HUES64 (cell line): ENCODE measurements around the gene TTC1.
A peak's percentile ranks its signal among the peaks of the same experiment; 100 is the strongest.
"Not testable (repeated sequence)": the region's sequence is repeated elsewhere in the genome, so short reads cannot be mapped to it uniquely, and the experiment has no call there.

Experiments used
- H3K27ac ChIP-seq: 2 replicates; pipeline ENCODE4 v1.7.0; 2013; ENCODE audit warnings: low read depth, low read length, inconsistent platforms
- H3K27me3 ChIP-seq: 2 replicates; pipeline ENCODE4 v1.6.1; 2013; ENCODE audit warnings: mild to moderate bottlenecking, low read length; ENCODE audit not compliant: insufficient read depth
- H3K36me3 ChIP-seq: 2 replicates; pipeline ENCODE4 v1.6.1; 2013; ENCODE audit warnings: mild to moderate bottlenecking, low read length; ENCODE audit not compliant: insufficient read depth
- H3K4me1 ChIP-seq: 2 replicates; pipeline ENCODE4 v1.6.1; 2013; ENCODE audit warnings: mild to moderate bottlenecking, low read length, moderate library complexity; ENCODE audit not compliant: insufficient read depth
- H3K4me3 ChIP-seq: 2 replicates; pipeline ENCODE4 v1.5.1; 2013; ENCODE audit warnings: mild to moderate bottlenecking, low read length, moderate library complexity
- H3K9ac ChIP-seq: 2 replicates; pipeline ENCODE4 v1.6.1; 2013; ENCODE audit warnings: mild to moderate bottlenecking, low read depth, low read length
- H3K9me3 ChIP-seq: 2 replicates; pipeline ENCODE4 v1.6.1; 2013; ENCODE audit warnings: low read depth, low read length; ENCODE audit not compliant: insufficient read depth
- WGBS: fragments of 150-250, 120-280 bp; methylation state at CpG from one replicate; pipeline ENCODE4 v1.1.7; 2013; ENCODE audit warnings: missing lambda C conversion rate; 5-methylcytosine and 5-hydroxymethylcytosine counted together

Gene TTC1

DNA sequence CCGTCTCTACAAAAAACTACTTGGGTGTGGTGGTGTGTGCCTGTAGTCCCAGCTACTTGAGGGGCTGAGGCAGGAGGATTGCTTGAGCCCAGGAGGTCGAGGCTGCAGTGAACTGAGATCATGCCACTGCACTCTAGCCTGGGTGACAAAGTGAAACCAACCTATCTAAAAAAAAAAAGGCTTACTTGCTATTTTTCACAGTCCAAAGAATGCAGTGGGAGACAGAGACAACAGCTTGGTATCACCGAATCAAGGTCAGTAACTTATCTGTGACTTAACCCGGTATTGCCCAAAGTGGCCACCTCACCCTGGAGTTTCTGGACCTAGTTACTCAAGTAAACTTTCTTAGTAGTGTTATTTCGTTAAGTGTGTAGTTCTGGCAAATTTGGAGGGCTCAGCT lies 60.2 kb downstream of the TTC1 start:
- not testable (repeated sequence) for H3K27ac ChIP-seq

DNA sequence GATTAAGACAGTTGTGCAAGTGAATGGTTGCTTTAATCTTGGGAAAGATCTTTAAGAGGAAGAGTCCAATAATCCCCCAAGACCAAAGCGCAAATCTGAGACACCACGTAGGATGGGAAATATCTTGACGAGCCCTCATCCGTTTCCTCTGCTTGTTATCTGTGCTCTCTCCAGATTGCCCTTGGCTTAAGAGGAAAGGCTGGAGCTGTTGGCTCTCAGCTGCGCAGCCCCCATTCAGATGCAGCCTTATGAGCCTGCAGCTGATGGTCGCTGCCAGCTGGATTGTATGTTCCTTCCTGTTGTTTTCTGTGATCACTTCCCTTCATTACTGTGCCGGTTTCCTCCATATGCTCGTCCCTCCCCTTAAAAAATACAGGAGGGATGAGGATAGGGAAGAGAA lies 62.6 kb downstream of the TTC1 start:
- H3K9me3 ChIP-seq: no peaks in the 10 kb centered on the region
- H3K27me3 ChIP-seq: no peaks in the 10 kb centered on the region
- peaks cover 6% of the 10 kb centered on the region; the same call in 1 of the 2 replicates for H3K36me3 ChIP-seq
- peaks cover 5% of the 10 kb centered on the region; the same call in 1 of the 2 replicates for H3K4me1 ChIP-seq
- H3K4me3 ChIP-seq: no peak overlapping the region
- H3K9ac ChIP-seq: no peak overlapping the region
- no peak overlapping the region for H3K27ac ChIP-seq
- 90% methylated on average over 7 of the region's 8 CpGs for WGBS

More for the DNA sequence above, 60.2 kb downstream of the TTC1 start:
- H3K9ac ChIP-seq, H3K4me1 ChIP-seq, H3K27me3 ChIP-seq, H3K4me3 ChIP-seq, H3K9me3 ChIP-seq: not testable (repeated sequence)
- 91% methylated on average over 5 of the region's 5 CpGs for WGBS
- peaks cover 17% of the 10 kb centered on the region for H3K36me3 ChIP-seq

DNA sequence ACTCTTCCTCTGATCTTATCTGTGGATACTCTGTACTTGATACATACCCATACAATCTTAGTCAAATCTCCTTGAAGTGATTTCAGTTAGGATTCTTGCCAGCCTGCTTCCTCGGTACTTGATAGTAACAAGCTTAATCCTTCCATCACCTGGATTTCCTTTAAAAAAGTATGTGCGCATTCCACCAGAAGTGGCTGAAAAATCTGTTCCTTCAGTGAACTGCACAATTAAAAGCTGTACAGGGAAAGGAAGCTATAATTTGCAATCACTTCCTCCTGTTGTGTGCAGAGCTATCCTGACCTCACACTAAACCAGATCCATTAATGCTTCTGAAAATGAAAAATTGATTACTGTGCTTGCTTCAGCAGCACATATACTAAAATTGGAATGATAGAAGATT lies 63.0 kb downstream of the TTC1 start:
- 94% methylated on average over 2 of the region's 2 CpGs for WGBS
- Histone ChIP-seq H3K36me3 (peaks cover 10% of the 10 kb centered on the region; the same call in 1 of the 2 replicates), H3K27me3 (no peaks in the 10 kb centered on the region), H3K4me1 (peaks cover 5% of the 10 kb centered on the region; the same call in 1 of the 2 replicates), H3K4me3 (no peak overlapping the region), H3K27ac (no peak overlapping the region), H3K9ac (no peak overlapping the region), H3K9me3 (no peaks in the 10 kb centered on the region)

DNA sequence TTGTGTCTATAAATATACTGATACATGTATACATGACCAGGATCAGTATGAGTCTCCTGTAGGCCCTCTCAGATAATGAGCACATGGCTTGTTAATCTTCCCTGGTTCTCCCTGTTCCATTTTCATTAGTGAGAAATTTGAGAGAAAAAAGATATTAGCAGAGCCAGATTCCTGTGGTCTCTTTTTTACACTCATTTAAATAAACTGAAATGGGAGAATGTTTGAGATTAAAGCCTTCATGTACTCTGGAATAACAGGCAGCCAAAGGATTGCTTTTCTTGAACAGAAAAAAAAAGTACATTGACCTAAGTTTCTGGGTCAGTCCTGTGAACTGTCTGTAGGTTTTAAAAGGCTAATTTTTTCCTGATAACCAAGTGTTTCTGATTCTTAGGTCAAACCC lies 66.1 kb downstream of the TTC1 start:
- H3K27me3 ChIP-seq: no peaks in the 10 kb centered on the region
- no peak overlapping the region for H3K9ac ChIP-seq
- no peak overlapping the region for H3K4me3 ChIP-seq
- H3K9me3 ChIP-seq: no peaks in the 10 kb centered on the region
- peaks cover 32% of the 10 kb centered on the region for H3K36me3 ChIP-seq
- no peaks in the 10 kb centered on the region for H3K4me1 ChIP-seq
- H3K27ac ChIP-seq: no peak overlapping the region

DNA sequence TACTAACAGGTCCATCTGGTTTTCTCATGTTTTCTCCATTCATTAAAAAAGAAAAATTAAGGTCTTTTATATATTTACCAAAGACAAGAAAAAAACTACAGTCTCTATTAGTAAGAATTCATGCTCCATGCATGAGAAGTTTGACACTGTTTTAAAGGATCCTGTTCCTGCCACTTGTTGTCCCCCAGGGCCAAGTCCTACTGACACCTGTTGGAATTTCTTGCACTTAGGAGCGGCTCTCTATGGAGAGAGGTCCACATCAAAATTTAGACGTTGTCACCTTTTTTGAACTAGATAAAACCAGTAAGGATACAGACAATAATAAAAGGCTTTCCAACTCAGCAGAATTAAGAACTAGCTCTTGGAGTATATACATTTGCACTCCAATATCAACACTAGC lies 68.1 kb downstream of the TTC1 start:
- Histone ChIP-seq H3K4me3 (no peak overlapping the region), H3K27me3 (no peaks in the 10 kb centered on the region), H3K9me3 (no peaks in the 10 kb centered on the region), H3K4me1 (peaks cover 2% of the 10 kb centered on the region; the same call in 1 of the 2 replicates), H3K36me3 (peaks cover 32% of the 10 kb centered on the region), H3K27ac (no peak overlapping the region), H3K9ac (no peak overlapping the region)
- WGBS: 94% methylated on average over 2 of the region's 2 CpGs

DNA sequence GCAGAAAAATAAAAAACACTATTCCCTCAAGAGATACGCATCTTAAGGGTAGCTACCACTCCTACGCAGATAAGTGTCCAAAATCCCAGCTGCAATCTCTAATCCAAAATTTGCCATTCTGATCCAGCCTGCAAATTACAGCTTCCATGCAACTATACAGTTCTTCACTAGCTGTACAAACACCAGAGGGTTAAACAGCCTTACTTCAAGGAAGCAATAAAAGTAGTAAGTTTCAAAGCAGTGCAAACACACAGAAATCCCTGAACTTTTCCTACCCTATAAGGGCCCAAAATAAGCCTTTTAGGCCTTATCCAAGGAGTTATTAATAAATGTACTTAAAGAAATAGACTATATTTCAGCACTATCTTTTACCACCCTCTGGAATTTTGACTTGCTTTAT lies 70.8 kb downstream of the TTC1 start:
- peaks cover 32% of the 10 kb centered on the region for H3K36me3 ChIP-seq
- H3K4me1 ChIP-seq: peaks cover 20% of the 10 kb centered on the region
- H3K9me3 ChIP-seq: no peaks in the 10 kb centered on the region
- H3K27ac ChIP-seq: no peak overlapping the region
- no peak overlapping the region for H3K4me3 ChIP-seq
- no peaks in the 10 kb centered on the region for H3K27me3 ChIP-seq
- no peak overlapping the region for H3K9ac ChIP-seq
- WGBS: 97% methylated on average over 2 of the region's 2 CpGs

DNA sequence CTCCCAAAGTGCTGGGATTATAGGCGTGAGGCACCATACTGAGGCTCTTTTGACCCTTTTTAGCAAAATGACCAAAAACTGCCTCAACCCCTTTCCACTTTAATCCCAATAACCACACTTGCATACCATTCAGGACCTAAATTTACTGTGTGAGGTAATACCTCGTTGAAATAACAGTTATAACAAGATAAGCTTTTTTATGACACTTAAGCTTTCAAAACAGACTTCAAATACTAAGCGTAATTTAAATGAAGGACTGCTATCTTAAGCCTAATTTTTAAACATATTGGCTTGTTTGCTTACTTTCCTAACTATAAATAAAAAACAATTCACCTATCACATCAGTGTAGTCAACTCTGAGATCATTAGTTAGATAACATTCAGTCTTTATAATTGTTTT lies 72.6 kb downstream of the TTC1 start:
- Histone ChIP-seq H3K36me3 (peaks cover 26% of the 10 kb centered on the region), H3K4me1 (peaks cover 20% of the 10 kb centered on the region), H3K4me3 (no peak overlapping the region), H3K27ac (peak overlapping the region; percentile 33; the same call in 1 of the 2 replicates), H3K27me3 (no peaks in the 10 kb centered on the region), H3K9me3 (no peaks in the 10 kb centered on the region), H3K9ac (no peak overlapping the region)
- 94% methylated on average over 3 of the region's 3 CpGs for WGBS

DNA sequence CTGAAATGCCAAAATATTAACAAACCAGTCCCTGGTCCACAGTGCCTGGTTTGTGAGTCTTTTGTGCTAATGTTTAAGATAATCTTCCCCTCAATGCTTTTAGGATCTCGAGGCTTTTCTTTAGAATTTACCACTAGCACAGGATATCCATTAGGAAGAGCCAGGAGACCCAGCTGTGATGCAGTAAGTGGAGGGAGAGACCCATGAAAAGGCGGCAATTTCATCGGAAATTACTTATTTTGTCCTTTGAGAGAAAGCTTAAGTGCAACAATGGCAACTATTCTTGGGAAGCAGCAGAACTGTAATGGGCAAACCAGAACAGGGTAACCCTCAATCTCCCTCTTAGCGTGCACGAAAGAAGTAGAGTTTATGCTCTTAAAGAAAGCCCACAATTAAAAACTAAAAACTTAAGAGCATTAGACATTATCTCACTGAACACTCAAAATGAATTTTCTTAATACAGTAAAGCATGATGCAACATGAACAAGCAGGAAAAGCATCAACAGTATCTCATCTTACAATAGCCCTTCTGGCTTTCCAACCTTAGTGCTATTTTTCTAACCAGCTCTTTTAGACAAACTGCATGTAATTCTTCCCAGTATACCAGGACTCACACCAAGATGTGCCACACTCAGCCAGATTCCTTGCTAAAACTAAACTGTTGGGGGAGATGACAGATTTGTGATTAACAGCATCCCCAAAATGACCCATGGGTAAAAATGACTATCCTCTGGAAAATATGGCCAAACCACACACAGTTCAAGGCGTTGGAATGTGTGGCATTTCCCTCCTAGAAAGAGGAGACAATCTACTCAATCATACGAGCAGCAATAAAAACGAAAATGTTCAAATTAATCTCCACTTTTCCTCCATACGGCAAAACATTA lies 73.9 kb downstream of the TTC1 start:
- Histone ChIP-seq H3K4me3 (no peak overlapping the region), H3K4me1 (peaks cover 27% of the 10 kb centered on the region), H3K27ac (peak overlapping the region; percentile 8), H3K9me3 (no peaks in the 10 kb centered on the region), H3K27me3 (no peaks in the 10 kb centered on the region), H3K36me3 (peaks cover 14% of the 10 kb centered on the region), H3K9ac (peak overlapping the region; percentile 14; the same call in 1 of the 2 replicates)
- WGBS: 85% methylated on average over 8 of the region's 9 CpGs

DNA sequence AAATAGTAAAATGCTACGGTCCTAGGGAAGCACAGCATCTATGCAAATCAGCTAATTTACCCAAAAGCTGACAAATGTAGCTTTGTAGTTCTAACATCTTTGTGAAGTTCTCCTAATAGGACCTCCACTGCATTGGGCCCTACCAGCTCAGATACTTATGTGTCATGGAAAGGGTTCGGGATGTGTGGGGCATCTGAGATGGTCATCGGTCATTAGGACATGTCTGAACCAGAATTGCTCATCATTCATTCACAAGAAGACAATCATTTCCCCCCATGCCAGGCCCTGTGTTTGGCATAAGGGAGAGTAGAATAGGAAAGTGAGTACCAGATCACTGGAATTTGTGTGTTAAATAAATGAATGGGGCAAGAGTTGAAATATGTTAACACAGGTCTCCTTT lies 74.6 kb downstream of the TTC1 start:
- no peaks in the 10 kb centered on the region for H3K9me3 ChIP-seq
- 84% methylated on average over 1 of the region's 3 CpGs for WGBS
- peaks cover 27% of the 10 kb centered on the region for H3K4me1 ChIP-seq
- H3K4me3 ChIP-seq: no peak overlapping the region
- H3K27me3 ChIP-seq: no peaks in the 10 kb centered on the region
- peaks cover 7% of the 10 kb centered on the region for H3K36me3 ChIP-seq
- H3K9ac ChIP-seq: no peak overlapping the region
- peak overlapping the region; percentile 8; the same call in 1 of the 2 replicates for H3K27ac ChIP-seq

DNA sequence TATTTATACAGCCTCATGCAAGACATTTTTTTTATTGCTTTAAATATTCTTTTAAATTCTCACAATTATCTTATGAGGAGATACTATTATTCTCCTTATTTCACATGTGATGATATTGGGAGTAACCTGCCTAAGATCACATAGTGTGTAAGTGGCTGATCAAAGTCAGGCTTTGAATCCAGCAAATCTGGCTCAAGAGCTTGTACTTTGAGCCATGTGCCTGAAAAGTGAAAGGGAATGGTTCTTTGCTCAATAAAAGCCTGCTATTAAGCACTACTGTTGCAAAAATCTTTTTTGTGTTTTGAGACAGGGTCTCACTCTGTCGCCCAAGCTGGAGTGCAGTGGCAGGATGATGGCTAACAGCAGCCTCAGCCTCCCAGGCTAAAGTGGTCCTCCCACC lies 75.2 kb downstream of the TTC1 start:
- 96% methylated on average over 1 of the region's 1 CpG for WGBS
- H3K27ac ChIP-seq: no peak overlapping the region
- no peak overlapping the region for H3K9ac ChIP-seq
- no peaks in the 10 kb centered on the region for H3K27me3 ChIP-seq
- peaks cover under 1% of the 10 kb centered on the region; the same call in 1 of the 2 replicates for H3K36me3 ChIP-seq
- H3K4me1 ChIP-seq: peaks cover 27% of the 10 kb centered on the region
- H3K4me3 ChIP-seq: no peak overlapping the region
- H3K9me3 ChIP-seq: no peaks in the 10 kb centered on the region

DNA sequence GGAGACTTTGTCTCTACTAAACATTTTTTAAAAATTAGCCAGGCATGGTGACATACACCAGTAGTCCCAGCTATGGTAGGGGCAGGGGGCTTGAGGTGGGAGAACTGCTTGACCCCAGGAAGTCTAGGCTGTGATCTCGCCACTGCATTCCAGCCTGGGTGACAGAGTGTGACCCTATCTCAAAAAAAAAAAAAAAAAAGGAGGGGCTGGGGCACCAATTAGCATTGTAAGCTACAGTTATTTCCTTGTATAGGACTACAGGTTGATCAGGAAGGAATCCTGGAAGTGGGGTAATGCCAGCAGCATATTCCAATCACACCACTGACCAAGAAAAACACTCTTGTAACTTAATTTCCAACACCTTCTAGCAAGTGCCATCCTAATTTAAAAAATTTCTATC lies 78.3 kb downstream of the TTC1 start:
- Histone ChIP-seq H3K9ac (no peak overlapping the region), H3K9me3 (no peaks in the 10 kb centered on the region), H3K27me3 (no peaks in the 10 kb centered on the region), H3K4me1 (peaks cover 25% of the 10 kb centered on the region; the same call in 1 of the 2 replicates), H3K27ac (no peak overlapping the region), H3K4me3 (no peak overlapping the region), H3K36me3 (peaks cover 14% of the 10 kb centered on the region)
- 93% methylated on average over 1 of the region's 1 CpG for WGBS
